ENCODE results near the gene N4BP2L2. TPM values are rescaled to one million over a fixed set of nuclear protein-coding genes. Genes with fewer than 3 reads are reported as not detected.

The N4BP2L2 gene
- 10 to 100 TPM; 30.7 to 37.5 TPM for polyA plus RNA-seq

DNA sequence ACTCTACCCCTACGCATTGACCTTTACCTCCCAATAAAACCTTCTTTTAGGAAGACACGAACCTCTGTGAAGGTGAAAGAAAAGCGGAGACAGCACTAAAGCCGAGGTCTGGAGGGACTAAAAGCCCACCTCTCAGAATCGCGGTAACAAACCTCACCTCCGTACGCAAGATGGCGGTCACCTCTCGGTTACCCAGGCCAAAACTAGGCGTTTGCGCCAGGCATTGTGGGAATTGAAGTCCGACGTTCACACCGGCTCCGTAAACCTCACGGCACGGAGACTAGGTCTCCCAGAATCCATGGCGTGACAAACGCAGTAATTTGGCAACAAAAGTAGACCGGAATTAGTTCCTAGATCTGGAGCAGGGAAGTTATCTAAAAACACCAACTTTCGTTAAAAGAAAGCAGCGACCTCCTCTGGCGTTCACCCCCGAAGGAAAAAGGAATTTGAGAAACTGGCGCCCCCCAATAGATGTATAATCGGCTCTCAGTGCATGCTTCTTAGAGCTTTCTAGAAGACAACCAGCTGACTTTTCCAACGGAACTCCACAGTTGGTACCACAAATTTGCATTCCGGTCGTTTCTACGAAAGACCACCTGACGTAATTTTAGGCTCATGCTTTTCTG is at the start of gene N4BP2L2:
TSS of gene N4BP2L2 (minus strand) at position 175 of the 626 bp plus-strand sequence. CDS start 1,768 bp downstream, outside the sequence.
- Histone ChIP-seq H3K4me3 (ENCODE audit: low read depth in 1 of 2, low read length in 2 of 2) (peak within 1 kb of the TSS; percentile 79 to 95), H3K9me3 (ENCODE audit: control insufficient read depth in 2 of 2, insufficient read depth in 1 of 2, low read depth in 1 of 2, low read length in 1 of 2) (no peaks in the 10 kb centered on the region), H3K27ac (ENCODE audit: low read depth in 2 of 2, low read length in 1 of 2) (peak within 1 kb of the TSS; percentile 88 to 93), H3K27me3 (ENCODE audit: control insufficient read depth in 1 of 2, insufficient read depth in 2 of 2, low read length in 2 of 2) (no peaks in the 10 kb centered on the region), H3K4me1 (ENCODE audit: control insufficient read depth in 2 of 2, insufficient read depth in 2 of 2, low read length in 1 of 2) (no peaks in the 10 kb centered on the region), H3K36me3 (ENCODE audit: control insufficient read depth in 2 of 2, insufficient read depth in 2 of 2, low read length in 1 of 2) (no peaks in the 10 kb centered on the region)
- 1% methylated on average over 32 of the region's 32 CpGs for WGBS, 2 donors

DNA sequence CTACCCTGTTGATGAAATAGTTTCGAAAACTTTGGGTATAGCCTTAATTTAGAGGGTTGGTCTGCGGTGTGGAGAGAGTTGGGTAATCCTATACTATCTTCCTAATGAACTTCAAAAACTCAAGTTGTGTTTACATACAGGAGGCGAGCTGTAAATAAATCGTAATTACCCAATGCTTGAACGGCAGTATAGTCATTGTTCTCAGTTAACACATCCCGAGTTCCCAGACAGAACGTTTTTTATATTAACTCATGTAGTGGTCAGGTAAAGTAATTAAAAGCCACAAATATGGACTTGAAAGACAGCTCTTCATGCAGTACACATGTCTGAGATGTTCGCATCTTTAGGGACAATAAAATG is 49.2 kb upstream of the N4BP2L2 start:
- WGBS, 2 donors, result 2% methylated on average over 8 of the region's 8 CpGs
- no peaks in the 10 kb centered on the region for H3K4me1 ChIP-seq (ENCODE audit: control insufficient read depth in 2 of 2, insufficient read depth in 2 of 2, low read length in 1 of 2)
- no peaks in the 10 kb centered on the region for H3K9me3 ChIP-seq (ENCODE audit: control insufficient read depth in 2 of 2, insufficient read depth in 1 of 2, low read depth in 1 of 2, low read length in 1 of 2)
- H3K27me3 ChIP-seq (ENCODE audit: control insufficient read depth in 1 of 2, insufficient read depth in 2 of 2, low read length in 2 of 2), result no peaks in the 10 kb centered on the region
- peak overlapping the region; percentile 81 to 87 for H3K4me3 ChIP-seq (ENCODE audit: low read depth in 1 of 2, low read length in 2 of 2)
- peak overlapping the region; percentile 87 to 98 for H3K27ac ChIP-seq (ENCODE audit: low read depth in 2 of 2, low read length in 1 of 2)
- H3K36me3 ChIP-seq (ENCODE audit: control insufficient read depth in 2 of 2, insufficient read depth in 2 of 2, low read length in 1 of 2), result no peaks in the 10 kb centered on the region

DNA sequence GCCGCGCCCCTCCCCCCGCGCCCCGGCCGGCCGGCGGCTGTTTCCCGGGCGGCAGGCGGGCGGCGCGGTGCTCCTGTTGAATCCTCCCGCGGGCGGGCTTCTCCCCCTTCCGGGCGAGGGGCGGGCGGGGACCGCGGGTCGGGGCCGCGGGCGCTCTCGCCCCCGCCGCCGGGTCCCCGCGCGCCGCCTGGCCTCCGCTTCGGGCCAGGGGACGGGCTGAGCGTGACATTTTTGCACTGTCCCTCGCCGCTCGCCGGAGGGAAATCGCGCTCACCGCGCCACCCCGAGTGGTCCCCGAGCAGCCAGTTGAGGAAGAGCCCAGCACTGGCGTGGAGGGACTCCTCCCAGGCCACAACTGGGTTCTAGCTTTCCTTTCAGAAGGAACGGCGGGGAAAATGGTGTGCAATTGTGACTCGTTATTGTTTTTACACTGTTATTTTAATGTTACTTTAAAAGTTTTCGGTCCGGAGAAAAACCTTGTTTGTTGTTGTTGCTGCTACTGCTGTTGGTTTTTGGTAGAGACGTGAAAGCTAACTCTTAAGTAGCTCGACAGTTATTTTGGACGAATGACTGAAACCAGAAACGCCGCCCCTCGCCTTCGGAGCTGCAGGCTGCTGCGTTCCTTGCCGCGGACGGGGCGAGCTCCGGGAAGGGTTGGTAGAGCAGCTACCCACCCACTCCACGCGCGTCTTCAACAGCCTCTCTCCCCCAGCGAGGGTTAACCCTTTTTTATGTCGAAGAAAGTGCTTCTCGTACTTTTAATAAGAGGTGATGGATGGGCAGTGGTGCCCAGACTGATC is 48.6 kb upstream of the N4BP2L2 start:
- H3K4me3 ChIP-seq (ENCODE audit: low read depth in 1 of 2, low read length in 2 of 2), result peak overlapping the region; percentile 81 to 87
- no peaks in the 10 kb centered on the region for H3K4me1 ChIP-seq (ENCODE audit: control insufficient read depth in 2 of 2, insufficient read depth in 2 of 2, low read length in 1 of 2)
- 0 to 1% methylated on average over 56 to 74 of the region's 74 CpGs for WGBS, 2 donors
- H3K9me3 ChIP-seq (ENCODE audit: control insufficient read depth in 2 of 2, insufficient read depth in 1 of 2, low read depth in 1 of 2, low read length in 1 of 2), result no peaks in the 10 kb centered on the region
- no peaks in the 10 kb centered on the region for H3K27me3 ChIP-seq (ENCODE audit: control insufficient read depth in 1 of 2, insufficient read depth in 2 of 2, low read length in 2 of 2)
- no peaks in the 10 kb centered on the region for H3K36me3 ChIP-seq (ENCODE audit: control insufficient read depth in 2 of 2, insufficient read depth in 2 of 2, low read length in 1 of 2)
- H3K27ac ChIP-seq (ENCODE audit: low read depth in 2 of 2, low read length in 1 of 2), result peak overlapping the region; percentile 87 to 98

DNA sequence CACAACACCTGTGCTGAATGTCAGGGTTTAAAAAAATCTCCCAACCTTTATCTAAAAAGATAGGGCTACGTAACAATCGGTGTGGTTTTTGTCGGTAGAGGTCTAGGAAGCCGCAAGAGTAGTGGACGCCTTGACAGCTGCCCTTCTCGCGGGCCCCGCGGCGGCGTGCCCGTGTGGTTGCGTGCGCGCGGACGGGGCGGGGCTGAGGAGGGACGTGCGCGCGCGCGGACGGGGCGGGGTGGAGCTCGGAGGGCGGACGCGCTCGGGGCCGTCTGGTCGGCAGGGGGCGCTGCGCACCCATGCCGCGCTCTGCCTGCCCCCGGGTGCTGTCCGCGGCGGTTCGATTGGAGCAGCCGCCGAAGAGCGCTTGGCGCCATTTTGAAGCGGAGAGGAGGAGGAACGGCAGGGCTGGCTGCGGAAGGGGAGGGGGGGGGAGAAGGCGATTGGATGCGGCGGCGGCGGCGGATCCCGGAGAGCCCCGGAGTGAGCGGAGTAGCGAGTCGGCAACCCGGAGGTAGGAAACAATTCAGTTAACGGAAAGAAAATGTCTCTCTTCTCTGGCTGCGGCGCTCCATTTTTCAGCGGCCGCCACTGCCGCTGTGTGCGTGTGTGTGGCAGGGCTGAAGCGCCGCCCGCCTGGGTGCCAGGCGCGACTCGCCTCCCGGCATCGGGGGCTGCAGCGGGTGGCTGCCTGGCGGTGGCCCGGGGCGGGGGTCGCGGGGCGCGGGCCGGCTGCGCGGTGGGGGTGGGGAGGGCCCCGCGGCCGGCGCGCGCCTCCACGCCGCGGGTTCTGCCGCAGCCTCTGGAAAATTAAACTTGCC is 47.7 kb upstream of the N4BP2L2 start, which contains the start of gene PDS5B:
TSS of gene PDS5B (plus strand) at position 373 of the 821 bp plus-strand sequence. CDS start 62,321 bp downstream, outside the sequence.
- no peaks in the 10 kb centered on the region for H3K4me1 ChIP-seq (ENCODE audit: control insufficient read depth in 2 of 2, insufficient read depth in 2 of 2, low read length in 1 of 2)
- no peaks in the 10 kb centered on the region for H3K27me3 ChIP-seq (ENCODE audit: control insufficient read depth in 1 of 2, insufficient read depth in 2 of 2, low read length in 2 of 2)
- WGBS, 2 donors, result 0 to 1% methylated on average over 59 to 97 of the region's 97 CpGs
- H3K4me3 ChIP-seq (ENCODE audit: low read depth in 1 of 2, low read length in 2 of 2), result peak within 1 kb of the TSS; percentile 87 to 95
- peak within 1 kb of the TSS; percentile 93 to 98 for H3K27ac ChIP-seq (ENCODE audit: low read depth in 2 of 2, low read length in 1 of 2)
- no peaks in the 10 kb centered on the region for H3K9me3 ChIP-seq (ENCODE audit: control insufficient read depth in 2 of 2, insufficient read depth in 1 of 2, low read depth in 1 of 2, low read length in 1 of 2)
- H3K36me3 ChIP-seq (ENCODE audit: control insufficient read depth in 2 of 2, insufficient read depth in 2 of 2, low read length in 1 of 2), result no peaks in the 10 kb centered on the region

DNA sequence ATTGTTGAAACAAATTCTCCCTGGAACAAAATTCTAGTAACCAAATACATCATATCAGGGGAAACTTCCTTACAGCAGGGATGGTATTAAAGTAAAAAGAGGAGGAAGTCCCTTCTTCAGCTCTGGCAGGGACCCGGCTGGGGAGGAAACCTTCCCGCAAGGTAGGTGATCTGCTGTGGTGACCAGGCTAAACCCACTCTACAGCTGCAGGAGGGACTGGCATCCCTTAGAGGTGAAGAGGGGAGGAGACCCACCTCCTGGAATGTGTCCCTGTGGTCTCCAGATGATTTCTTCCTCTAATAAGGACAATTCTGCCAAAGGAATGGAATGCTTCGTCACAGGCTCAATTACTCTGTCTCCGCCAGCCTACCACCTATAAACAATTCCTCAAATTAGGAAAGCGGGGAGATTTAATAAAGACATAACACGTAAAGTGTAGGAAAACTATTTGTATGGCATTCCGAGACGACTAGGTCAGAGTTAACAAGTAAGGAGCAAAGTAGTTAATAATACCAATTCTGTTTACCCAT is 47.0 kb upstream of the N4BP2L2 start:
- Histone ChIP-seq H3K4me3 (ENCODE audit: low read depth in 1 of 2, low read length in 2 of 2) (peak overlapping the region in 1 of 2 donors; percentile 87), H3K9me3 (ENCODE audit: control insufficient read depth in 2 of 2, insufficient read depth in 1 of 2, low read depth in 1 of 2, low read length in 1 of 2) (no peaks in the 10 kb centered on the region), H3K27ac (ENCODE audit: low read depth in 2 of 2, low read length in 1 of 2) (peak overlapping the region in 1 of 2 donors; percentile 10), H3K36me3 (ENCODE audit: control insufficient read depth in 2 of 2, insufficient read depth in 2 of 2, low read length in 1 of 2) (no peaks in the 10 kb centered on the region), H3K4me1 (ENCODE audit: control insufficient read depth in 2 of 2, insufficient read depth in 2 of 2, low read length in 1 of 2) (no peaks in the 10 kb centered on the region), H3K27me3 (ENCODE audit: control insufficient read depth in 1 of 2, insufficient read depth in 2 of 2, low read length in 2 of 2) (no peaks in the 10 kb centered on the region)
- 10 to 16% methylated on average over 8 of the region's 8 CpGs for WGBS, 2 donors

DNA sequence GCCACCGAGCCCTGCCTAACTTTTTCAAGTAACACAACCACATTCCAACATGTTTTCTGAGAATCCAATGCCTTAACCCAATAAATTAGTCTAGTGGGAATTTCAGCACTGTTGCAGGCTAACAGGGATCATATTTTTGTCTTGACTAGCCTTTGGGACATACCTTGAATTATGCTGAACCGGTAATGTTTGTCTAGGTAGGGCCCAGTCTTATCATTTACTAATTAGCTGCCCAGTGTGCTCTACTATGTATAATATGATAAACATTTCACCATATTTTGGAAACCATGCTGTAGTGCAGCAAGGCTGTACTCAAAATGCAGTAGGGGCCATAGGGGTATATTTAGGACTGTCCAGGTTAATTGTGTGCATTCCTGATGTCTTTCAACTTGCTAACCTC is 44.4 kb upstream of the N4BP2L2 start:
- H3K27ac ChIP-seq (ENCODE audit: low read depth in 2 of 2, low read length in 1 of 2), result no peak overlapping the region
- H3K9me3 ChIP-seq (ENCODE audit: control insufficient read depth in 2 of 2, insufficient read depth in 1 of 2, low read depth in 1 of 2, low read length in 1 of 2), result no peaks in the 10 kb centered on the region
- no peak overlapping the region for H3K4me3 ChIP-seq (ENCODE audit: low read depth in 1 of 2, low read length in 2 of 2)
- H3K4me1 ChIP-seq (ENCODE audit: control insufficient read depth in 2 of 2, insufficient read depth in 2 of 2, low read length in 1 of 2), result no peaks in the 10 kb centered on the region
- no peaks in the 10 kb centered on the region for H3K36me3 ChIP-seq (ENCODE audit: control insufficient read depth in 2 of 2, insufficient read depth in 2 of 2, low read length in 1 of 2)
- H3K27me3 ChIP-seq (ENCODE audit: control insufficient read depth in 1 of 2, insufficient read depth in 2 of 2, low read length in 2 of 2), result no peaks in the 10 kb centered on the region
- WGBS, 2 donors, result 72 to 90% methylated on average over 2 of the region's 2 CpGs

DNA sequence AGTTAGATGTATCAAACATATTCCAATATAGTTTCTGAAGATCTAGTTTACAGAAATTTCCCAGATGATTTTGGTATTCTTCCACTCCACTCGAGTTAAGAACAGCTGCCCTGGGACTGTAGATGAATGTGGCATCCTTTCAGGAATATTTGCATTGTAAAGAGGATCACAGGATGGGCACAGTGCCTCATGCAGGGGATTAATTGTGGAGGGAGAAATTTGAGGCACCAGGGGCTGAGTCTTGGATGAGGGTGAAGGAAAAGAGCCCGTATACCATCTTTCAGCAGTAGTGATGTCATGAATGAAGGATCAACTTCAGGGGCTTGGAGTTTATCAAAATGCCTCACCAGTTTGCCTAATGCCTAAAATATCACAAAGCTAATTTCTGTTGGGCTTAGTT is 43.7 kb upstream of the N4BP2L2 start:
- H3K27ac ChIP-seq (ENCODE audit: low read depth in 2 of 2, low read length in 1 of 2), result no peak overlapping the region
- 60 to 61% methylated on average over 2 of the region's 2 CpGs for whole genome bisulfite sequencing, 2 donors
- no peak overlapping the region for H3K4me3 ChIP-seq (ENCODE audit: low read depth in 1 of 2, low read length in 2 of 2)
- no peaks in the 10 kb centered on the region for H3K27me3 ChIP-seq (ENCODE audit: control insufficient read depth in 1 of 2, insufficient read depth in 2 of 2, low read length in 2 of 2)
- no peaks in the 10 kb centered on the region for H3K36me3 ChIP-seq (ENCODE audit: control insufficient read depth in 2 of 2, insufficient read depth in 2 of 2, low read length in 1 of 2)
- no peaks in the 10 kb centered on the region for H3K9me3 ChIP-seq (ENCODE audit: control insufficient read depth in 2 of 2, insufficient read depth in 1 of 2, low read depth in 1 of 2, low read length in 1 of 2)
- no peaks in the 10 kb centered on the region for H3K4me1 ChIP-seq (ENCODE audit: control insufficient read depth in 2 of 2, insufficient read depth in 2 of 2, low read length in 1 of 2)

DNA sequence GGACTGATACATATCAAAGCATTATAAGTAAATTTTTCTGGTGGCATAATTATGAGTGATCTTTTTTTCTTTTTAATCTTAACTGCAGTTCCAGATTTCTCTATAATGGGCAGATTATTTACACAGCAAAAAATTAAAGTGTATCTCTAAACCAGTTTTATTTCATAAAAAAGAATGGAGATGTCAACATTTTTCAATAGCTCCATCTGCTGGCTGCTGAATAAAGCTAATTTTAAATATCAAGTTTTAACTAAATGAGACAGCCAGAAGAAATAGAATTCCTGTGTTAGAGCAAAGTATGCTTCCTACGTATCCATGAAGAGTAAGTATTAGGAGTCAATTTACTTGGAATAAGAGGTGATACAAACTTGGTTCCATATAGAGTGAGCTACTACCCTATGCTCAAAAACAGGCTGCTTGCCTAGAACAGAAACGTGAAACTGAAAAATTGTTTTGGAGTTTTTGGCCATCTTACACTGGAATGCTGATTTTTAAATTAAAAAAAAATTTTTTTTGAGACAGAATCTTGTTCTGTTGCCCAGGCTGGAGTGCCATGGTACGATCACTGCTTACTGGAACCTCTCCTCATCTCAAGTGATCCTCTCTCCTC is 42.7 kb upstream of the N4BP2L2 start:
- Histone ChIP-seq H3K9me3 (ENCODE audit: control insufficient read depth in 2 of 2, insufficient read depth in 1 of 2, low read depth in 1 of 2, low read length in 1 of 2) (no peaks in the 10 kb centered on the region), H3K27me3 (ENCODE audit: control insufficient read depth in 1 of 2, insufficient read depth in 2 of 2, low read length in 2 of 2) (no peaks in the 10 kb centered on the region), H3K4me3 (ENCODE audit: low read depth in 1 of 2, low read length in 2 of 2) (no peak overlapping the region), H3K4me1 (ENCODE audit: control insufficient read depth in 2 of 2, insufficient read depth in 2 of 2, low read length in 1 of 2) (no peaks in the 10 kb centered on the region), H3K36me3 (ENCODE audit: control insufficient read depth in 2 of 2, insufficient read depth in 2 of 2, low read length in 1 of 2) (no peaks in the 10 kb centered on the region), H3K27ac (ENCODE audit: low read depth in 2 of 2, low read length in 1 of 2) (no peak overlapping the region)
- WGBS, 2 donors, result 47 to 50% methylated on average over 3 of the region's 3 CpGs

DNA sequence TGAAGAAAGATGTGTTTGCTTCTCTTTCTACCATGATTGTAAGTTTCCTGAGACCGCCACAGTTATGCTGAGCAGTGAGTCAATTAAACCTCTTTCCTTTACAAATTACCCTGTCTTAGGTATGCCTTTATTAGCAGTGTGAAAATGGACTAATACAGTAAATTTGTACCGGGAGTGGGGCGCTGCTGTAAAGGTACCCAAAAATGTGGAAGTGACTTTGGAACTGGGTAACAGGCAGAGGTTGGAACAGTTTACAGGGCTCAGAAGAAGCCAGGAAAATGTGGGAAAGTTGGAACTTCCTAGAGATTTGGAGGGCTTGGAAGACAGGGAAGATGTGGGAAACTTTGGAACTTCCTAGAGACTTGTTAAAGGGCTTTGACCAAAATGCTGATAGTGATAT is 38.4 kb upstream of the N4BP2L2 start:
- WGBS, 2 donors, result 99% methylated on average over 3 of the region's 3 CpGs
- Histone ChIP-seq H3K27me3 (ENCODE audit: control insufficient read depth in 1 of 2, insufficient read depth in 2 of 2, low read length in 2 of 2) (no peaks in the 10 kb centered on the region), H3K9me3 (ENCODE audit: control insufficient read depth in 2 of 2, insufficient read depth in 1 of 2, low read depth in 1 of 2, low read length in 1 of 2) (no peaks in the 10 kb centered on the region), H3K4me3 (ENCODE audit: low read depth in 1 of 2, low read length in 2 of 2) (no peak overlapping the region), H3K4me1 (ENCODE audit: control insufficient read depth in 2 of 2, insufficient read depth in 2 of 2, low read length in 1 of 2) (no peaks in the 10 kb centered on the region), H3K27ac (ENCODE audit: low read depth in 2 of 2, low read length in 1 of 2) (no peak overlapping the region), H3K36me3 (ENCODE audit: control insufficient read depth in 2 of 2, insufficient read depth in 2 of 2, low read length in 1 of 2) (no peaks in the 10 kb centered on the region)

Data from esophagus (tissue), 2 donors.